Transverse colon (tissue), 4 donors: ENCODE results near the gene SLC1A1. TPM values are rescaled to one million over a fixed set of nuclear protein-coding genes. Genes with fewer than 3 reads are reported as not detected.

Source experiments
- DNase-seq: peaks from one replicate; pipeline ENCODE4 v3.0.0-alpha.2; 2019
- H3K27ac ChIP-seq, 4 donors: fragments of 200-600 bp; sonication (generic); 2 replicates each; pipeline ENCODE4 v1.5.1; 2016 to 2018; ENCODE audit warnings: inconsistent platforms in 4 of 4
- H3K27me3 ChIP-seq: fragments of 200-600 bp; sonication (generic); 2 replicates; pipeline ENCODE4 v1.5.1; 2017; ENCODE audit warnings: inconsistent platforms
- H3K36me3 ChIP-seq, 4 donors: fragments of 200-600 bp; sonication (generic); 2 replicates each; pipeline ENCODE4 v1.5.1; 2017 to 2019; ENCODE audit warnings: inconsistent platforms in 4 of 4
- H3K4me1 ChIP-seq, 4 donors: fragments of 200-600 bp; sonication (generic); 2 replicates each; pipeline ENCODE4 v1.5.1; 2017 to 2020; ENCODE audit warnings: inconsistent platforms in 4 of 4
- H3K4me3 ChIP-seq, 4 donors: fragments of 200-600 bp; sonication (generic); 1 replicate in 1 of 4; 2 replicates in 3 of 4; pipeline versions ENCODE4 v1.5.1 to v1.6.1; 2017 to 2019; ENCODE audit warnings: inconsistent platforms in 4 of 4
- H3K9me3 ChIP-seq, 2 donors: fragments of 200-600 bp; sonication (generic); 2 replicates each; pipeline ENCODE4 v1.5.1; 2017 to 2019; ENCODE audit warnings: inconsistent platforms in 2 of 2
- CTCF ChIP-seq, 5 experiments: fragments of 200-600 bp in 3 of 5; fragments of 450-650 bp in 2 of 5; sonication (generic) in 3 of 5; IDR thresholded peaks; 1 replicate in 2 of 5; 2 replicates in 3 of 5; pipeline ENCODE4 v1.5.1; 2016 to 2017; ENCODE audit warnings: antibody characterized with exemption in 5 of 5, inconsistent platforms in 3 of 5, mild to moderate bottlenecking in 2 of 5, moderate library complexity in 1 of 5
- EP300 ChIP-seq: sonication (generic); formaldehyde crosslinking; IDR thresholded peaks from one replicate; pipeline ENCODE4 v1.6.1; 2017; ENCODE audit warnings: antibody characterized with exemption, low read depth
- POLR2A ChIP-seq: fragments of 450-650 bp; IDR thresholded peaks from one replicate; pipeline ENCODE4 v1.6.1; 2016; ENCODE audit warnings: antibody characterized with exemption, mild to moderate bottlenecking, moderate library complexity
- POLR2AphosphoS5 ChIP-seq, 3 donors: sonication (generic); formaldehyde crosslinking; IDR thresholded peaks; one replicate each; pipeline ENCODE4 v1.6.1; 2016; ENCODE audit warnings: antibody characterized with exemption in 3 of 3
- WGBS, 2 donors: methylation state at CpG; one replicate each; pipeline ENCODE4 v1.1.5; 2018; ENCODE audit warnings: low coverage in 1 of 2; 5-methylcytosine and 5-hydroxymethylcytosine counted together
- in situ Hi-C, 4 donors: fragments of 200-750 bp; cut with MboI; loops; one replicate each; pipeline versions ENCODE4 v1.15.0 to v1.15.1; 2017; ENCODE audit warnings: low sequenced_read_pairs in 3 of 4, low pct_ligation_motif_present in 1 of 4, low pct_unique_long_range_greater_than_20kb in 1 of 4
- intact Hi-C: fragments of 100-400 bp; cut with DNase I; formaldehyde crosslinking; loops from one replicate; pipeline ENCODE4 v1.15.1; 2023; ENCODE audit warnings: low total_unique reads
- total RNA-seq, 4 donors: library from RNA; depleted of rRNA; stranded (reverse); fragments of >200 nt; gene quantifications; one replicate each; pipeline ENCODE4 v1.1.0, GENCODE V29; 2016

The SLC1A1 gene
- total RNA-seq, 4 donors from 2014 or later: 0.80 to 63.2 (median 28.7) TPM

DNA sequence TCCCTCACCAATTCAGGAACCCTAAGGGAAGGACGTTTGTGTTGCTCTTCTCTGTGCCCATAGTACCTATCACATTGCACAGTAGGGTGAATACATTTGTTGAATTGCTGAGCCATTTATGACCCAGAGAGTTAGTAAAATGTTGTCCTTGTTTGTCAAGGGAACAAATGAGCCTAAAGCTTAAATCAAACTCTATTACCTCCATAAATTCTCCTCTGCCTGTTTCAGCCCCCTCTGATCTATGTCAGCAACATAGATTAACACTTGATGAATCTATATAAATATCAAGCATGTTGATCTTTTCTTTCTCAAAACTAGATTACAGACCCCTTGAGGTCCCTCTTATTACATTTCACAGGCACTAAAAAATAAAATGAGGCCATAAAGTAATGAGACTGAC lies 7.1 kb downstream of the SLC1A1 start:
- 12% methylated on average over 1 of the region's 1 CpG; no CpG with 5 or more reads in 1 of the 2 donors for WGBS, 2 donors
- no peak for TF ChIP-seq POLR2AphosphoS5 (IDR thresholded peaks at IDR 0.05)
- TF ChIP-seq EP300: no peak
- no peak for TF ChIP-seq CTCF (IDR thresholded peaks at IDR 0.05)
- no peak for TF ChIP-seq POLR2A
- no peak for DNase-seq
- H3K27me3 ChIP-seq: no peaks in the 10 kb centered on the region
- in situ Hi-C loops (no loop called here), intact Hi-C loops (no loop called here)
- H3K27ac ChIP-seq: peak overlapping the region; percentile 59 to 74 (median 63)
- no peaks in the 10 kb centered on the region for H3K36me3 ChIP-seq
- no peak overlapping the region for H3K4me3 ChIP-seq
- peaks cover 3 to 26% (median 13%) of the 10 kb centered on the region in 4 donors for H3K4me1 ChIP-seq
- no peaks in the 10 kb centered on the region for H3K9me3 ChIP-seq

DNA sequence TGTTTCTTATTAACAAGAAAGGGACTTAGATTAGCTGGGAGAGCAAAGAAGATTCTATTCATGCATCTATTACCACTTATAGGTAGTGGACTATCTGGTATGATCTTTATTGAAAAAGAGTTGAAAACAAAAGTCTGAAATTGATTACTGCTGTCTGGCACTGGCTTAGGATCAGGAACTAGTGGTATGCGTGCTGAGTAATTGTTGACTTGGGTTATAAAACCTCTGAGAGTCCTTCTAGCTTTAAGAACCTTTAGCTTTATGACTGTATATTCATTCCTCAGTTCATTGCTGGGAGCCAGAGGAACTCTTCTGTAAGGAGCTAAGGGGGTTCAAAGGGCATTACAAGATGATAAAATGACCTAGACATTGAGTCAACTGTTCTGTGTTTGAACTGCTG lies 7.6 kb downstream of the SLC1A1 start:
- no peak for DNase-seq
- intact Hi-C loops: no loop called here
- Histone ChIP-seq H3K4me1 (peaks cover 3 to 26% (median 13%) of the 10 kb centered on the region in 4 donors), H3K9me3 (no peaks in the 10 kb centered on the region), H3K4me3 (no peak overlapping the region), H3K27ac (peak overlapping the region; percentile 59 to 74 (median 63)), H3K27me3 (no peaks in the 10 kb centered on the region), H3K36me3 (no peaks in the 10 kb centered on the region)
- peak in 2 of 3 donors; percentile 44 to 49 for TF ChIP-seq POLR2AphosphoS5 (IDR thresholded peaks at IDR 0.05)
- TF ChIP-seq POLR2A: no peak
- in situ Hi-C loops: no loop called here
- WGBS, 2 donors: 23% methylated on average over 1 of the region's 1 CpG; no CpG with 5 or more reads in 1 of the 2 donors

GRCh38 chr9:4499917-4500316 lies 9.6 kb downstream of the SLC1A1 start:
- 73 to 89% methylated on average over 3 to 7 of the region's 7 CpGs for WGBS, 2 donors
- intact Hi-C loops: no loop called here
- H3K4me3 ChIP-seq: no peak overlapping the region
- TF ChIP-seq POLR2AphosphoS5 (IDR thresholded peaks at IDR 0.05) (no peak), EP300 (no peak), CTCF (IDR thresholded peaks at IDR 0.05) (no peak), POLR2A (no peak)
- H3K36me3 ChIP-seq: no peaks in the 10 kb centered on the region
- DNase-seq: no peak
- in situ Hi-C loops: no loop called here
- H3K27ac ChIP-seq: no peak overlapping the region
- H3K27me3 ChIP-seq: no peaks in the 10 kb centered on the region
- no peaks in the 10 kb centered on the region for H3K9me3 ChIP-seq
- peaks cover 3 to 26% (median 13%) of the 10 kb centered on the region in 4 donors for H3K4me1 ChIP-seq

DNA sequence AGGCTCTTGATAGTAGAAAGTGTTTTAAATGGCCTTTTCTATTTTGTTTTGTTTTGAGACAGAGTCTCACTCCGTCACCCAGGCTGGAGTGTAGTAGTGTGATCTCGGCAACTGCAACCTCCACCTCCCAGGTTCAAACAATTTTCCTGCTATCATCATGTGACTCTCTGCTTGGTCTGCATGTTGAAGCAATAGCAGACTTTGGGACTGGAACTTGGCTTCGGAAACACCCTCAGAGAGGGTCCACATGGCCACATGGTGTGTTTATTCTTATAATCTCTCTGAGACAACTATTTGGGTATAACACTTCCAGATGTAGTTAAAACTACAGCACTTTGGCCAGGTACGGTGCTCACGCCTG lies 10.9 kb downstream of the SLC1A1 start:
- DNase-seq: no peak
- H3K4me1 ChIP-seq: peaks cover 3 to 23% (median 13%) of the 10 kb centered on the region in 4 donors
- WGBS, 2 donors: 91 to 99% methylated on average over 4 to 5 of the region's 5 CpGs
- intact Hi-C loops: no loop called here
- no peaks in the 10 kb centered on the region for H3K27me3 ChIP-seq
- TF ChIP-seq CTCF (IDR thresholded peaks at IDR 0.05) (no peak), POLR2A (no peak), POLR2AphosphoS5 (IDR thresholded peaks at IDR 0.05) (no peak), EP300 (no peak)
- H3K4me3 ChIP-seq: no peak overlapping the region
- H3K9me3 ChIP-seq: no peaks in the 10 kb centered on the region
- H3K36me3 ChIP-seq: no peaks in the 10 kb centered on the region
- H3K27ac ChIP-seq: no peak overlapping the region
- in situ Hi-C loops: no loop called here

GRCh38 chr9:4502444-4502843 lies 12.2 kb downstream of the SLC1A1 start:
- Histone ChIP-seq H3K4me3 (no peak overlapping the region), H3K27ac (no peak overlapping the region), H3K36me3 (no peaks in the 10 kb centered on the region), H3K27me3 (no peaks in the 10 kb centered on the region), H3K9me3 (no peaks in the 10 kb centered on the region), H3K4me1 (peaks cover 3 to 10% (median 9%) of the 10 kb centered on the region in 4 donors)
- intact Hi-C loops: no loop called here
- WGBS, 2 donors: 68 to 94% methylated on average over 1 of the region's 1 CpG
- DNase-seq: no peak
- TF ChIP-seq POLR2AphosphoS5 (IDR thresholded peaks at IDR 0.05) (no peak), EP300 (no peak), CTCF (IDR thresholded peaks at IDR 0.05) (no peak), POLR2A (no peak)
- in situ Hi-C loops: no loop called here
